RWPE1 (cell line): ENCODE data around the gene CLK3.
A peak's percentile ranks its signal among the peaks of the same experiment; 100 is the strongest.

ENCODE experiments used
- CTCF ChIA-PET: fragments of 350-600 bp; sonication (Branson Sonifier 250); formaldehyde crosslinking; extraction: SDS; loops from one replicate; lab custom pipeline; 2021; lab: Yijun Ruan, JAX
- POLR2A ChIA-PET: fragments of 400-600 bp; formaldehyde crosslinking; extraction: SDS; loops from one replicate; lab custom pipeline; 2020; ENCODE audit warnings: antibody characterized with exemption; ENCODE audit not compliant: low non-redundant PET; lab: Yijun Ruan, JAX
- DNase-seq: peaks from one replicate; pipeline ENCODE4 v3.0.0; 2012; ENCODE audit warnings: low spot score
- H3K27ac ChIP-seq: fragments of 450-650 bp; 2 replicates; pipeline ENCODE4 v1.5.1; 2017
- CTCF ChIP-seq: fragments of 450-650 bp; conservative IDR thresholded peaks from 2 replicates; pipeline ENCODE4 v1.5.1; 2017; ENCODE audit warnings: low read depth, mild to moderate bottlenecking

Gene CLK3

GRCh38 chr15:74579001-74579400 is 36.6 kb upstream of the CLK3 start:
- TF ChIP-seq CTCF: no peak
- ChIA-PET POLR2A (interaction anchor here (1.0 kb wide), 1 partner anchor 10 kb away, joined by 4 read pairs; no protein-coding TSS in a partner anchor), CTCF (interaction anchor here (0.6 kb wide), 1 partner anchor 26 kb away, joined by 4 read pairs; no protein-coding TSS in a partner anchor)
- no peak for DNase-seq
- 0 out of 2 replicates have a peak overlapping the region, but pooled peaks have one; percentile 2 for H3K27ac ChIP-seq

- H3K27ac ChIP-seq: peak overlapping the region; percentile 40
- ChIA-PET CTCF (no interaction called here), POLR2A (no interaction called here)
- DNase-seq: peak; percentile 36
- TF ChIP-seq CTCF: no peak
Observed at GRCh38 chr15:74580538-74581350, 34.9 kb upstream of the CLK3 start.

GRCh38 chr15:74584204-74584603 is 31.4 kb upstream of the CLK3 start:
- TF ChIP-seq CTCF: no peak
- ChIA-PET CTCF (no interaction called here), POLR2A (no interaction called here)
- no peak for DNase-seq
- H3K27ac ChIP-seq: no peak overlapping the region

DNA sequence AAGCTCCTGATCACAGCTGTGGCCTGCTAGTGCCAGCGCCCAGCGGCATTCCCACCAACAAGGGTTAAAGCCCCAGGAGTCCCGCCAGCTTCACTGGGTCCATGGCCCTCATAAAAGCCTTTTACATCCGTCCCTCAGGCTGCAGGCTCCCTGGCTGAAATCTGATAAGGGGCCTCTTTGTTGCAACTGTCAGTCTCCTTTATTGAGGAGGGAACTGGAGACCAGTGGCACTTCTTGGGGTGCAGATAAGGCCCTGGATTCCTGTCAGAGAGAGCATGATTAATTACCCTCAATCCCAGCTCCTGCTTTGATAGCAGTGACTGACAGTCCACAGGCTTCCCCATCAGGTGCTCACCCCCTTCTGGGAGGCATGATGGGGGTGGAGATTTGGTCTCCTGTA is 30.9 kb upstream of the CLK3 start:
- CTCF ChIA-PET: no interaction called here
- DNase-seq: no peak
- POLR2A ChIA-PET: no interaction called here

GRCh38 chr15:74585191-74585590 is 30.4 kb upstream of the CLK3 start:
- H3K27ac ChIP-seq: no peak overlapping the region
- ChIA-PET CTCF (no interaction called here), POLR2A (no interaction called here)
- DNase-seq: no peak
- TF ChIP-seq CTCF: no peak

More for the DNA sequence above, 30.9 kb upstream of the CLK3 start:
- no peak overlapping the region for H3K27ac ChIP-seq
- no peak for TF ChIP-seq CTCF

GRCh38 chr15:74585857-74586256 is 29.8 kb upstream of the CLK3 start:
- no peak for DNase-seq
- CTCF ChIA-PET: no interaction called here
- POLR2A ChIA-PET: no interaction called here
- H3K27ac ChIP-seq: no peak overlapping the region
- TF ChIP-seq CTCF: no peak
